K562 (cell line): ENCODE results near the gene HOXA11. TPM values are rescaled to one million over a fixed set of nuclear protein-coding genes. Genes with fewer than 3 reads are reported as not detected.

ENCODE experiments used
- ATAC-seq: fragments of 200-7000 bp; cut with Tn5 transposase; 3 replicates; pipeline ENCODE4 v1.9.1; 2020; ENCODE audit warnings: moderate library complexity
- BruUV-seq: library from RNA; stranded (reverse); fragments of 400-500 nt; replicated peaks from 2 replicates; lab custom pipeline; 2021; lab: Mats Ljungman, UMichigan
- CTCF ChIA-PET: fragments of 300-600 bp; formaldehyde crosslinking; extraction: SDS; loops from one replicate; lab custom pipeline; 2021; ENCODE audit warnings: low intra/inter-chr PET ratio; lab: Yijun Ruan, JAX
- POLR2A ChIA-PET: fragments of 300-600, 350-650 bp; sonication (Branson Sonifier 250); formaldehyde crosslinking; extraction: SDS; loops from one replicate; lab custom pipeline; 2021; ENCODE audit warnings: antibody characterized with exemption, inconsistent platforms; lab: Yijun Ruan, JAX
- DNase-seq, 4 experiments: peaks; one replicate each; pipeline versions ENCODE4 v3.0.0 to v3.0.0-alpha.2; 2011 to 2018; ENCODE audit warnings: low spot score in 3 of 4, mixed read lengths in 3 of 4; ENCODE audit errors: extremely low read depth in 1 of 4
- FAIRE-seq: peaks from 2 replicates; lab custom pipeline; 2011; peaks lifted over from hg19 to GRCh38; lab: Jason Lieb, UNC
- H2AFZ ChIP-seq: 2 replicates; pipeline ENCODE4 v1.6.0; 2011; ENCODE audit warnings: low read depth, low read length, control low read depth, inconsistent platforms
- H3K27ac ChIP-seq: fragments of 200-600 bp; 3 replicates; pipeline ENCODE4 v1.8.0; 2011; ENCODE audit warnings: low read depth, mild to moderate bottlenecking, control low read depth, inconsistent platforms, low read length, moderate library complexity, mixed read lengths; ENCODE audit errors: extremely low read depth
- H3K27me3 ChIP-seq, 2 experiments: fragments of 300-600 bp in 1 of 2; 2 replicates in 1 of 2; 3 replicates in 1 of 2; pipeline versions ENCODE4 v1.6.0 to v1.8.0; 2011; ENCODE audit warnings: inconsistent platforms in 2 of 2, low read length in 2 of 2, mild to moderate bottlenecking in 1 of 2, mixed read lengths in 1 of 2, moderate library complexity in 1 of 2; ENCODE audit not compliant: control insufficient read depth in 2 of 2, insufficient read depth in 2 of 2
- H3K36me3 ChIP-seq: fragments of 300-600 bp; 3 replicates; pipeline ENCODE4 v1.8.0; 2011; ENCODE audit warnings: mild to moderate bottlenecking, low read length, inconsistent platforms; ENCODE audit not compliant: control insufficient read depth, insufficient read depth
- H3K4me1 ChIP-seq, 2 experiments: fragments of 200-600 bp in 1 of 2; replicated peaks in 1 of 2; 2 replicates in 1 of 2; 3 replicates in 1 of 2; pipeline versions ENCODE4 v1.5.1 to v1.8.0; 2011; ENCODE audit warnings: inconsistent platforms in 2 of 2, low read length in 2 of 2, mild to moderate bottlenecking in 1 of 2, mixed read lengths in 1 of 2, moderate library complexity in 1 of 2; ENCODE audit not compliant: control insufficient read depth in 2 of 2, insufficient read depth in 2 of 2
- H3K4me2 ChIP-seq: 2 replicates; pipeline ENCODE4 v1.6.1; 2011; ENCODE audit warnings: low read length, control low read depth, inconsistent platforms, mixed read lengths; ENCODE audit not compliant: insufficient read depth
- H3K4me3 ChIP-seq: fragments of 200-600 bp; sonication (generic), shearing (Covaris generic); 2 replicates; pipeline ENCODE4 v1.5.1; 2016; ENCODE audit warnings: control low read depth, inconsistent platforms
- H3K79me2 ChIP-seq: fragments of 200-600 bp; 3 replicates; pipeline ENCODE4 v1.8.0; 2011; ENCODE audit warnings: low read length, inconsistent platforms; ENCODE audit not compliant: control insufficient read depth, insufficient read depth
- H3K9ac ChIP-seq, 2 experiments: 2 replicates each; pipeline versions ENCODE4 v1.6.0 to v1.6.1; 2011; ENCODE audit warnings: low read depth in 2 of 2, low read length in 2 of 2, control low read depth in 1 of 2, inconsistent platforms in 1 of 2, mild to moderate bottlenecking in 1 of 2, mixed read lengths in 1 of 2; ENCODE audit not compliant: insufficient read depth in 1 of 2
- H3K9me1 ChIP-seq: one replicate; pipeline ENCODE4 v1.6.0; 2011; ENCODE audit warnings: inconsistent platforms, mild to moderate bottlenecking, low read length, moderate library complexity; ENCODE audit not compliant: control insufficient read depth, insufficient read depth
- H3K9me3 ChIP-seq: replicated peaks from 2 replicates; pipeline ENCODE4 v1.5.1; 2011; ENCODE audit warnings: low read depth, low read length, inconsistent platforms; ENCODE audit not compliant: control insufficient read depth, insufficient read depth
- H4K20me1 ChIP-seq: replicated peaks from 2 replicates; pipeline ENCODE4 v1.6.1; 2011; ENCODE audit warnings: low read length, inconsistent platforms, mixed read lengths; ENCODE audit not compliant: control insufficient read depth, insufficient read depth
- BACH1 ChIP-seq: fragments of 200-800 bp; sonication (Bioruptor generic); IDR thresholded peaks from 2 replicates; pipeline ENCODE4 v1.6.1; 2016; ENCODE audit warnings: missing genetic modification characterization, missing compliant biosample characterization
- E2F5 ChIP-seq: sonication (generic); formaldehyde crosslinking; IDR thresholded peaks from 2 replicates; pipeline ENCODE4 v1.8.0; 2022; ENCODE audit warnings: mild to moderate bottlenecking, missing genetic modification reagents
- HOXB6 ChIP-seq: fragments of 250-450 bp; sonication (Bioruptor Pico); IDR thresholded peaks from 2 replicates; pipeline ENCODE4 v1.5.1; 2022; ENCODE audit warnings: mild to moderate bottlenecking, borderline replicate concordance
- MITF ChIP-seq: IDR thresholded peaks from 2 replicates; pipeline ENCODE4 v1.6.1; 2014; ENCODE audit warnings: antibody characterized with exemption
- PCBP1 ChIP-seq: fragments of 200-400 bp; formaldehyde crosslinking; IDR thresholded peaks from 2 replicates; pipeline ENCODE4 v1.6.1; 2018; ENCODE audit warnings: mild to moderate bottlenecking, low read depth, low read length; ENCODE audit not compliant: poor library complexity, severe bottlenecking
- ZFX ChIP-seq: sonication (generic); formaldehyde crosslinking; IDR thresholded peaks from 2 replicates; pipeline ENCODE4 v1.8.0; 2022; ENCODE audit warnings: mild to moderate bottlenecking, missing genetic modification reagents, moderate library complexity
- ZNF212 ChIP-seq: fragments of 450-650 bp; formaldehyde crosslinking; IDR thresholded peaks from 2 replicates; pipeline ENCODE4 v1.4.0; 2020; ENCODE audit warnings: mild to moderate bottlenecking
- WGBS: fragments of 100-300 bp; shearing (Covaris generic); methylation state at CpG from one replicate; pipeline ENCODE4 v1.1.6; 2016; ENCODE audit warnings: low coverage, mixed read lengths; ENCODE audit not compliant: insufficient coverage; ENCODE audit errors: missing lambda C conversion rate; 5-methylcytosine and 5-hydroxymethylcytosine counted together
- in situ Hi-C: fragments of 300-500 bp; cut with MboI; formaldehyde crosslinking; loops from 4 replicates; pipeline ENCODE4 v1.15.0; 2018; ENCODE audit warnings: inconsistent platforms, mixed read lengths
- intact Hi-C: fragments of 100-400 bp; cut with micrococcal nuclease; formaldehyde crosslinking; loops from 2 replicates; pipeline ENCODE4 v1.14.2; 2022
- polyA plus RNA-seq, 8 experiments: library from polyadenylated mRNA; depleted of rRNA in 4 of 8; stranded (reverse) in 5 of 8; unstranded in 3 of 8; fragments of >200 nt; fragmentation: Nextera tagmentation in 2 of 8; fragmentation: Illumina TruSeq in 1 of 8; extraction: Ambion mirVana in 2 of 8; extraction: Trizol in 1 of 8; gene quantifications; 2 replicates each; pipeline versions ENCODE4 v1.2.1 to v1.2.3, GENCODE V29; 2011 to 2014; ENCODE audit warnings: inconsistent platforms in 1 of 8, missing spikeins in 1 of 8
- total RNA-seq, 7 experiments: library from RNA; depleted of rRNA in 6 of 7; stranded (reverse); fragments of >200 nt in 6 of 7; fragmentation: Illumina TruSeq in 2 of 7; extraction: Trizol in 2 of 7; gene quantifications; 2 replicates each; pipeline versions ENCODE4 v1.2.1 to v1.2.3, GENCODE V29; 2011 to 2021; ENCODE audit warnings: low replicate concordance in 1 of 7

Gene HOXA11
- total and polyA plus RNA-seq, 9 of the 15 experiments (the other 6 are each of a cell fraction or from before 2014, with no cell fraction given): not detected

DNA sequence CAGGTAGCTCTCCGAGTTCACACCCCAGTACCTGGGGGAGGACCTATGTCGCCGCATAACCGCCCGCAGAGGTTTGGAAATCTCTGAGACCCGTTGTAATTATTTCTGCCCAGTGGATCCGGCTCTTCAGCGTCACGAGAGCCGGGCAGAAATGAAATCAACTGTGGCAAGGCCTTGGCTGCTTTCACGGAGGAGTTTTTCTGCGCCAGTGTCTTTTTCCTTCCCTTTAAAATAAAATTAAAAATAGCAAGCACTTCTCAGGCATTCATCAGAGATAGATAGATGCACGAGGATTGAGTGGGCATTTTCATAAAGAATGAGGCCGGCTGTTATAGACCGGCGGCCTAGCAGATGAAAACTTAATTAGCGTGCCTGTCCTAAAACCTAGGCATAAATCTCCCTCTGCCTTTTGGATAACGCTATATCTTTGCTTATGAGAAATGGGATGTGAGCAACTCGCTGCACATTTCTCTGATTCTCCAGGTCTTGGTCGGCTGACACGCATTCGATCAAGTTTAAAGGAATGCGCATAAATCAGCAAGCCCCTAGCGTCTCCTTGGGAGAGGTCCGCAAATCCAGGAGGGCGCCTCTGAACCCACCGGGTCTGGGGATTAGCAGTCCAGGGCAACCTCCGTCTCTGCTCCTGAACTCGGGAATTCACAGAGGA lies 8.4 kb upstream of the HOXA11 start:
- Histone ChIP-seq H3K27me3 (peaks cover 25 to 52% of the 10 kb centered on the region in 2 experiments), H3K36me3 (no peaks in the 10 kb centered on the region), H3K9me1 (no peaks in the 10 kb centered on the region), H3K27ac (no peak overlapping the region), H3K9me3 (no peaks in the 10 kb centered on the region), H2AFZ (no peak overlapping the region), H3K9ac (no peak overlapping the region), H3K4me3 (no peak overlapping the region), H3K4me1 (peaks cover 0 to 13% of the 10 kb centered on the region in 2 experiments; a peak in 2 of 5 replicates), H3K4me2 (no peak overlapping the region), H4K20me1 (no peaks in the 10 kb centered on the region)
- ChIA-PET POLR2A (no interaction called here), CTCF (no interaction called here)
- BruUV-seq: no TSS peak
- intact Hi-C loops: no loop called here
- DNase-seq (no peak), FAIRE-seq (no peak), ATAC-seq (no peak)
- in situ Hi-C loops: no loop called here
- WGBS: 28% methylated on average over 29 of the region's 29 CpGs
- no peak for TF ChIP-seq E2F5
- no peak for TF ChIP-seq MITF
- no peak for TF ChIP-seq ZNF212 (CRISPR knock-in tag)
- TF ChIP-seq BACH1 (tag): no peak
- no peak for TF ChIP-seq PCBP1
- no peak for TF ChIP-seq ZFX
- TF ChIP-seq HOXB6: no peak
- TF ChIP-seq, all 486 proteins: peak for 0
- H3K79me2 ChIP-seq: no peaks in the 10 kb centered on the region
